HepG2 (cell line): ENCODE measurements around the gene FAM217B. TPM values are rescaled to one million over a fixed set of nuclear protein-coding genes. Genes with fewer than 3 reads are reported as not detected.
A peak's percentile ranks its signal among the peaks of the same experiment; 100 is the strongest.

Experiments
- CBX5 ChIP-seq: sonication (generic); formaldehyde crosslinking; IDR thresholded peaks from 2 replicates; pipeline ENCODE4 v1.4.0; 2020; ENCODE audit warnings: missing genetic modification reagents, borderline replicate concordance
- EEA1 ChIP-seq: sonication (generic); formaldehyde crosslinking; IDR thresholded peaks from 2 replicates; pipeline ENCODE4 v1.5.1; 2020; ENCODE audit warnings: mild to moderate bottlenecking, missing genetic modification reagents, borderline replicate concordance
- GATAD1 ChIP-seq: IDR thresholded peaks from 2 replicates; pipeline ENCODE4 v1.6.1; 2016; ENCODE audit warnings: missing genetic modification reagents, missing compliant biosample characterization
- GZF1 ChIP-seq: sonication (generic); formaldehyde crosslinking; IDR thresholded peaks from 2 replicates; pipeline ENCODE4 v1.5.1; 2020; ENCODE audit warnings: mild to moderate bottlenecking, missing genetic modification reagents
- HNRNPUL1 ChIP-seq: fragments of 200-400 bp; formaldehyde crosslinking; IDR thresholded peaks from 2 replicates; pipeline ENCODE4 v1.6.1; 2017; ENCODE audit warnings: low read depth, mild to moderate bottlenecking, low read length, moderate library complexity
- HOXD1 ChIP-seq: sonication (generic); formaldehyde crosslinking; IDR thresholded peaks from 2 replicates; pipeline ENCODE4 v1.5.0; 2020; ENCODE audit warnings: missing genetic modification reagents
- KDM6A ChIP-seq: IDR thresholded peaks from 2 replicates; pipeline ENCODE4 v1.6.1; 2016; ENCODE audit warnings: low read depth
- MXD4 ChIP-seq: IDR thresholded peaks from 2 replicates; pipeline ENCODE4 v1.6.1; 2016; ENCODE audit warnings: mild to moderate bottlenecking, missing biosample characterization, missing genetic modification reagents
- MYC ChIP-seq: sonication (generic); formaldehyde crosslinking; IDR thresholded peaks from 2 replicates; pipeline ENCODE4 v1.9.0; 2021; ENCODE audit warnings: missing genetic modification reagents, borderline replicate concordance
- PHB2 ChIP-seq: fragments of 450-650 bp; IDR thresholded peaks from 2 replicates; pipeline ENCODE4 v1.6.1; 2018; ENCODE audit not compliant: partially characterized antibody
- SP140L ChIP-seq: sonication (generic); formaldehyde crosslinking; IDR thresholded peaks from 2 replicates; pipeline ENCODE4 v1.4.0; 2020; ENCODE audit warnings: missing genetic modification reagents, borderline replicate concordance
- ZBTB7B ChIP-seq: sonication (generic); formaldehyde crosslinking; IDR thresholded peaks from 2 replicates; pipeline ENCODE4 v1.4.0; 2020; ENCODE audit warnings: missing genetic modification reagents
- ZMYM3 ChIP-seq: sonication (generic); formaldehyde crosslinking; IDR thresholded peaks from 2 replicates; pipeline ENCODE4 v1.5.1; 2020; ENCODE audit warnings: mild to moderate bottlenecking, missing genetic modification reagents
- ZNF567 ChIP-seq: sonication (generic); formaldehyde crosslinking; IDR thresholded peaks from 2 replicates; pipeline ENCODE4 v1.8.1; 2023; ENCODE audit warnings: mild to moderate bottlenecking, missing genetic modification reagents, borderline replicate concordance
- ZNF609 ChIP-seq: sonication (generic); formaldehyde crosslinking; IDR thresholded peaks from 2 replicates; pipeline ENCODE4 v1.4.0; 2020; ENCODE audit warnings: mild to moderate bottlenecking, missing genetic modification reagents, borderline replicate concordance
- ZNF841 ChIP-seq: sonication (generic); formaldehyde crosslinking; IDR thresholded peaks from 2 replicates; pipeline ENCODE4 v1.8.1; 2023; ENCODE audit warnings: missing genetic modification reagents, borderline replicate concordance
- polyA plus RNA-seq, 8 experiments: library from polyadenylated mRNA; depleted of rRNA in 3 of 8; stranded (reverse) in 7 of 8; unstranded in 1 of 8; fragments of >200 nt; fragmentation: Illumina TruSeq in 4 of 8; extraction: Trizol in 4 of 8; gene quantifications; 2 replicates each; pipeline versions ENCODE4 v1.2.1 to v1.2.3, GENCODE V29; 2011 to 2016; ENCODE audit warnings: low read depth in 4 of 8, missing spikeins in 1 of 8, mixed read lengths in 1 of 8; ENCODE audit not compliant: insufficient read depth in 1 of 8
- total RNA-seq, 5 experiments: library from RNA; depleted of rRNA; stranded (reverse); fragments of >200 nt; fragmentation: Illumina TruSeq; extraction: Trizol; gene quantifications; 2 replicates each; pipeline ENCODE4 v1.2.3, GENCODE V29; 2016; ENCODE audit warnings: low read depth in 1 of 5
- TF ChIP-seq, protein P1 (sequence below): sonication (generic); formaldehyde crosslinking; IDR thresholded peaks from 2 replicates; pipeline ENCODE4 v1.5.0; 2020; ENCODE audit warnings: mild to moderate bottlenecking, missing genetic modification reagents, borderline replicate concordance

Gene FAM217B
- total and polyA plus RNA-seq, 2 of the 13 experiments (the other 11 are each of a cell fraction or from before 2014, with no cell fraction given) = 11.1 to 14.3 TPM

GRCh38 chr20:59940129-59940955 is at the start of gene FAM217B, which contains the start of gene PPP1R3D (continued):
- TF ChIP-seq ZNF609 (CRISPR knock-in tag) (peak; percentile 64; the same call in 1 of the 2 replicates), GZF1 (CRISPR knock-in tag) (peak; percentile 61; the same call in 1 of the 2 replicates), SP140L (CRISPR knock-in tag) (no peak), MXD4 (CRISPR knock-in tag) (peak; percentile 84), PHB2 (no peak), HOXD1 (no peak; the same call in 1 of the 2 replicates), ZMYM3 (CRISPR knock-in tag) (peak; percentile 80), KDM6A (CRISPR knock-in tag) (peak; percentile 35; the same call in 1 of the 2 replicates), ZBTB7B (CRISPR knock-in tag) (peak; percentile 65; the same call in 1 of the 2 replicates), ZNF567 (CRISPR knock-in tag) (peak; percentile 87; the same call in 1 of the 2 replicates), CBX5 (CRISPR knock-in tag) (peak; percentile 31; the same call in 1 of the 2 replicates), MYC (peak; percentile 85), HNRNPUL1 (no peak), GATAD1 (CRISPR knock-in tag) (peak; percentile 87), EEA1 (CRISPR knock-in tag) (no peak; the same call in 1 of the 2 replicates), ZNF841 (no peak)
- TF ChIP-seq, protein P1, sequence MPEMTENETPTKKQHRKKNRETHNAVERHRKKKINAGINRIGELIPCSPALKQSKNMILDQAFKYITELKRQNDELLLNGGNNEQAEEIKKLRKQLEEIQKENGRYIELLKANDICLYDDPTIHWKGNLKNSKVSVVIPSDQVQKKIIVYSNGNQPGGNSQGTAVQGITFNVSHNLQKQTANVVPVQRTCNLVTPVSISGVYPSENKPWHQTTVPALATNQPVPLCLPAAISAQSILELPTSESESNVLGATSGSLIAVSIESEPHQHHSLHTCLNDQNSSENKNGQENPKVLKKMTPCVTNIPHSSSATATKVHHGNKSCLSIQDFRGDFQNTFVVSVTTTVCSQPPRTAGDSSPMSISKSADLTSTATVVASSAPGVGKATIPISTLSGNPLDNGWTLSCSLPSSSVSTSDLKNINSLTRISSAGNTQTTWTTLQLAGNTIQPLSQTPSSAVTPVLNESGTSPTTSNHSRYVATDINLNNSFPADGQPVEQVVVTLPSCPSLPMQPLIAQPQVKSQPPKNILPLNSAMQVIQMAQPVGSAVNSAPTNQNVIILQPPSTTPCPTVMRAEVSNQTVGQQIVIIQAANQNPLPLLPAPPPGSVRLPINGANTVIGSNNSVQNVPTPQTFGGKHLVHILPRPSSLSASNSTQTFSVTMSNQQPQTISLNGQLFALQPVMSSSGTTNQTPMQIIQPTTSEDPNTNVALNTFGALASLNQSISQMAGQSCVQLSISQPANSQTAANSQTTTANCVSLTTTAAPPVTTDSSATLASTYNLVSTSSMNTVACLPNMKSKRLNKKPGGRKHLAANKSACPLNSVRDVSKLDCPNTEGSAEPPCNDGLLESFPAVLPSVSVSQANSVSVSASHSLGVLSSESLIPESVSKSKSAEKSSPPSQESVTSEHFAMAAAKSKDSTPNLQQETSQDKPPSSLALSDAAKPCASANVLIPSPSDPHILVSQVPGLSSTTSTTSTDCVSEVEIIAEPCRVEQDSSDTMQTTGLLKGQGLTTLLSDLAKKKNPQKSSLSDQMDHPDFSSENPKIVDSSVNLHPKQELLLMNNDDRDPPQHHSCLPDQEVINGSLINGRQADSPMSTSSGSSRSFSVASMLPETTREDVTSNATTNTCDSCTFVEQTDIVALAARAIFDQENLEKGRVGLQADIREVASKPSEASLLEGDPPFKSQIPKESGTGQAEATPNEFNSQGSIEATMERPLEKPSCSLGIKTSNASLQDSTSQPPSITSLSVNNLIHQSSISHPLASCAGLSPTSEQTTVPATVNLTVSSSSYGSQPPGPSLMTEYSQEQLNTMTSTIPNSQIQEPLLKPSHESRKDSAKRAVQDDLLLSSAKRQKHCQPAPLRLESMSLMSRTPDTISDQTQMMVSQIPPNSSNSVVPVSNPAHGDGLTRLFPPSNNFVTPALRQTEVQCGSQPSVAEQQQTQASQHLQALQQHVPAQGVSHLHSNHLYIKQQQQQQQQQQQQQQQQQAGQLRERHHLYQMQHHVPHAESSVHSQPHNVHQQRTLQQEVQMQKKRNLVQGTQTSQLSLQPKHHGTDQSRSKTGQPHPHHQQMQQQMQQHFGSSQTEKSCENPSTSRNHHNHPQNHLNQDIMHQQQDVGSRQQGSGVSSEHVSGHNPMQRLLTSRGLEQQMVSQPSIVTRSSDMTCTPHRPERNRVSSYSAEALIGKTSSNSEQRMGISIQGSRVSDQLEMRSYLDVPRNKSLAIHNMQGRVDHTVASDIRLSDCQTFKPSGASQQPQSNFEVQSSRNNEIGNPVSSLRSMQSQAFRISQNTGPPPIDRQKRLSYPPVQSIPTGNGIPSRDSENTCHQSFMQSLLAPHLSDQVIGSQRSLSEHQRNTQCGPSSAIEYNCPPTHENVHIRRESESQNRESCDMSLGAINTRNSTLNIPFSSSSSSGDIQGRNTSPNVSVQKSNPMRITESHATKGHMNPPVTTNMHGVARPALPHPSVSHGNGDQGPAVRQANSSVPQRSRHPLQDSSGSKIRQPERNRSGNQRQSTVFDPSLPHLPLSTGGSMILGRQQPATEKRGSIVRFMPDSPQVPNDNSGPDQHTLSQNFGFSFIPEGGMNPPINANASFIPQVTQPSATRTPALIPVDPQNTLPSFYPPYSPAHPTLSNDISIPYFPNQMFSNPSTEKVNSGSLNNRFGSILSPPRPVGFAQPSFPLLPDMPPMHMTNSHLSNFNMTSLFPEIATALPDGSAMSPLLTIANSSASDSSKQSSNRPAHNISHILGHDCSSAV (CRISPR knock-in tag) = no peak
